Smooth muscle cell (in vitro differentiated cells): ENCODE measurements around the gene NDOR1. TPM values are rescaled to one million over a fixed set of nuclear protein-coding genes. Genes with fewer than 3 reads are reported as not detected.
A peak's percentile ranks its signal among the peaks of the same experiment; 100 is the strongest.

Experiments
- DNase-seq: peaks from one replicate; lab custom pipeline; 2025; ENCODE audit not compliant: unreplicated experiment; lab: John Stamatoyannopoulos, UW
- H2AFZ ChIP-seq: fragments of 200-600 bp; sonication (generic); 2 replicates; pipeline ENCODE4 v1.6.0; 2016; ENCODE audit warnings: antibody characterized with exemption, low read depth, mild to moderate bottlenecking
- H3F3A ChIP-seq: fragments of 200-600 bp; sonication (generic); 2 replicates; pipeline ENCODE4 v1.6.0; 2017; ENCODE audit warnings: antibody characterized with exemption, low read depth
- H3K27ac ChIP-seq: fragments of 200-600 bp; sonication (generic); 2 replicates; pipeline ENCODE4 v1.5.1; 2016; ENCODE audit warnings: low read depth, mild to moderate bottlenecking
- H3K27me3 ChIP-seq: fragments of 200-600 bp; sonication (generic); 2 replicates; pipeline ENCODE4 v1.6.1; 2016; ENCODE audit warnings: low read depth, mild to moderate bottlenecking
- H3K36me3 ChIP-seq: fragments of 200-600 bp; sonication (generic); 2 replicates; pipeline ENCODE4 v1.5.1; 2016; ENCODE audit warnings: low read depth
- H3K4me1 ChIP-seq: fragments of 200-600 bp; sonication (generic); 2 replicates; pipeline ENCODE4 v1.5.1; 2016; ENCODE audit warnings: low read depth
- H3K4me2 ChIP-seq: fragments of 200-600 bp; sonication (generic); 2 replicates; pipeline ENCODE4 v1.6.0; 2016; ENCODE audit warnings: mild to moderate bottlenecking
- H3K4me3 ChIP-seq: fragments of 200-600 bp; sonication (generic); 2 replicates; pipeline ENCODE4 v1.5.1; 2016; ENCODE audit warnings: mild to moderate bottlenecking
- H3K79me2 ChIP-seq: fragments of 200-600 bp; sonication (generic); 2 replicates; pipeline ENCODE4 v1.6.0; 2016; ENCODE audit warnings: low read depth, mild to moderate bottlenecking
- H3K9ac ChIP-seq: fragments of 200-600 bp; sonication (generic); 2 replicates; pipeline ENCODE4 v1.6.0; 2016; ENCODE audit warnings: low read depth
- H3K9me3 ChIP-seq: fragments of 200-600 bp; sonication (generic); replicated peaks from 2 replicates; pipeline ENCODE4 v1.5.1; 2016; ENCODE audit warnings: low read depth
- H4K20me1 ChIP-seq: fragments of 200-600 bp; sonication (generic); 2 replicates; pipeline ENCODE4 v1.6.0; 2016; ENCODE audit warnings: low read depth
- WGBS: methylation state at CpG from one replicate; pipeline ENCODE4 v1.1.7; 2016; ENCODE audit warnings: low lambda C conversion rate; 5-methylcytosine and 5-hydroxymethylcytosine counted together
- polyA plus RNA-seq: library from polyadenylated mRNA; unstranded; fragments of >200 nt; fragmentation: Nextera tagmentation; extraction: Ambion mirVana; gene quantifications from 2 replicates; pipeline ENCODE4 v1.2.1, GENCODE V29; 2016
- total RNA-seq: library from RNA; depleted of rRNA; stranded (reverse); fragments of >200 nt; gene quantifications from 2 replicates; pipeline ENCODE4 v1.2.3, GENCODE V29; 2014
- TF ChIP-seq, protein P1 (sequence below): fragments of 200-600 bp; sonication (generic); IDR thresholded peaks from 2 replicates; pipeline ENCODE4 v1.5.1; 2017; ENCODE audit warnings: borderline replicate concordance, mild to moderate bottlenecking, antibody characterized with exemption; ENCODE audit not compliant: insufficient read depth, poor library complexity, severe bottlenecking

Gene NDOR1
- total RNA-seq (3.2 and 6.5 TPM in 2 replicates), polyA plus RNA-seq (7.7 and 12.5 TPM in 2 replicates)

DNA sequence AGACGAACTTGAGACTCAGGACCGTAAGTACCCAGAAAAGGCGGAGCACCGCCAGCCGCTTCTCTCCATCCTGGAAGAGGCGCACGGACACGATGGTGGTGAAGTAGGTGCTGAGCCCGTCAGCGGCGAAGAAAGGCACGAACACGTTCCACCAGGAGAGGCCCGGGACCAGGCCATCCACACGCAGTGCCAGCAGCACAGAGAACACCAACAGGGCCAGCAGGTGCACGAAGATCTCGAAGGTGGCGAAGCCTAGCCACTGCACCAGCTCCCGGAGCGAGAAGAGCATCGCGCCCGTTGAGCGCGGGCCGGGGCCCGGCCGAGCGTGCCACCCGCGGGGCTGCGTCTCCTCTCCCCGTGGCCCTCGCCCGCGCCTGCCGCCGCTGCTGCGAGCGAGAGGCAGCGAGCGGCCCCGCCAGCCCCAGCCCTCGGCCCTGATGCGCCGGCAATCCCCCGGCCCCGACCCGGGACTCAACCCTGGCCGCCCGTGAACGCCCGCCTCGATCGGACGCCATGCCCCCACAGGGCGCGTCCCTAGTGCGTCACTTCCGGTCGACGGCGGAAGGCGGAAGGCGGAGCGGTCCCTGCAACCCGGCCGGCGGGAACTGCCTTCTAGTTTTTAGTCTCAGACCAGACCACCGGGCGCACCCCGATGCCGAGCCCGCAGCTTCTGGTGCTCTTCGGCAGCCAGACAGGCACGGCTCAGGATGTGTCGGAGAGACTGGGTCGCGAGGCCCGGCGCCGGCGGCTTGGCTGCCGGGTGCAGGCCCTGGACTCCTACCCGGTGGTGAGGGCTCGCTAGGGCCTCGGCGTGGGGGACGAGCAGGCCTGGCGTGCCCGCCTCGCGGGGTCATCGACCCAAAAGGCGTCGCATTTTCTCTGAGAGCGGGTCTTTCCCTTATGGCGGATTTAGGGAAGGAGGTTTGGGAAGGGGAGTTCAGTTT is at the start of gene NDOR1, which contains the start of gene TMEM203:
TSS of gene NDOR1 (plus strand) at position 575 of the 944 bp plus-strand sequence. CDS start at position 653, 78 bp downstream.
TSS of gene TMEM203 (minus strand) at position 523 of the 944 bp plus-strand sequence. CDS start at position 289, 234 bp downstream.
- Histone ChIP-seq H3K4me2 (peak within 1 kb of the TSS; percentile 98), H3K4me3 (peak within 1 kb of the TSS; percentile 98), H3K9me3 (no peaks in the 10 kb centered on the region), H3K4me1 (peaks cover 23% of the 10 kb centered on the region), H4K20me1 (no peaks in the 10 kb centered on the region), H3K36me3 (no peaks in the 10 kb centered on the region), H2AFZ (peak within 1 kb of the TSS; percentile 75), H3K27me3 (no peaks in the 10 kb centered on the region), H3K79me2 (peaks cover 46% of the 10 kb centered on the region), H3K9ac (peak within 1 kb of the TSS; percentile 94), H3F3A (no peaks in the 10 kb centered on the region), H3K27ac (peak within 1 kb of the TSS; percentile 66)
- TF ChIP-seq, protein P1, sequence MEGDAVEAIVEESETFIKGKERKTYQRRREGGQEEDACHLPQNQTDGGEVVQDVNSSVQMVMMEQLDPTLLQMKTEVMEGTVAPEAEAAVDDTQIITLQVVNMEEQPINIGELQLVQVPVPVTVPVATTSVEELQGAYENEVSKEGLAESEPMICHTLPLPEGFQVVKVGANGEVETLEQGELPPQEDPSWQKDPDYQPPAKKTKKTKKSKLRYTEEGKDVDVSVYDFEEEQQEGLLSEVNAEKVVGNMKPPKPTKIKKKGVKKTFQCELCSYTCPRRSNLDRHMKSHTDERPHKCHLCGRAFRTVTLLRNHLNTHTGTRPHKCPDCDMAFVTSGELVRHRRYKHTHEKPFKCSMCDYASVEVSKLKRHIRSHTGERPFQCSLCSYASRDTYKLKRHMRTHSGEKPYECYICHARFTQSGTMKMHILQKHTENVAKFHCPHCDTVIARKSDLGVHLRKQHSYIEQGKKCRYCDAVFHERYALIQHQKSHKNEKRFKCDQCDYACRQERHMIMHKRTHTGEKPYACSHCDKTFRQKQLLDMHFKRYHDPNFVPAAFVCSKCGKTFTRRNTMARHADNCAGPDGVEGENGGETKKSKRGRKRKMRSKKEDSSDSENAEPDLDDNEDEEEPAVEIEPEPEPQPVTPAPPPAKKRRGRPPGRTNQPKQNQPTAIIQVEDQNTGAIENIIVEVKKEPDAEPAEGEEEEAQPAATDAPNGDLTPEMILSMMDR = no peak
- peak; percentile 76 for DNase-seq
- WGBS = under 1% methylated on average over 96 of the region's 98 CpGs

DNA sequence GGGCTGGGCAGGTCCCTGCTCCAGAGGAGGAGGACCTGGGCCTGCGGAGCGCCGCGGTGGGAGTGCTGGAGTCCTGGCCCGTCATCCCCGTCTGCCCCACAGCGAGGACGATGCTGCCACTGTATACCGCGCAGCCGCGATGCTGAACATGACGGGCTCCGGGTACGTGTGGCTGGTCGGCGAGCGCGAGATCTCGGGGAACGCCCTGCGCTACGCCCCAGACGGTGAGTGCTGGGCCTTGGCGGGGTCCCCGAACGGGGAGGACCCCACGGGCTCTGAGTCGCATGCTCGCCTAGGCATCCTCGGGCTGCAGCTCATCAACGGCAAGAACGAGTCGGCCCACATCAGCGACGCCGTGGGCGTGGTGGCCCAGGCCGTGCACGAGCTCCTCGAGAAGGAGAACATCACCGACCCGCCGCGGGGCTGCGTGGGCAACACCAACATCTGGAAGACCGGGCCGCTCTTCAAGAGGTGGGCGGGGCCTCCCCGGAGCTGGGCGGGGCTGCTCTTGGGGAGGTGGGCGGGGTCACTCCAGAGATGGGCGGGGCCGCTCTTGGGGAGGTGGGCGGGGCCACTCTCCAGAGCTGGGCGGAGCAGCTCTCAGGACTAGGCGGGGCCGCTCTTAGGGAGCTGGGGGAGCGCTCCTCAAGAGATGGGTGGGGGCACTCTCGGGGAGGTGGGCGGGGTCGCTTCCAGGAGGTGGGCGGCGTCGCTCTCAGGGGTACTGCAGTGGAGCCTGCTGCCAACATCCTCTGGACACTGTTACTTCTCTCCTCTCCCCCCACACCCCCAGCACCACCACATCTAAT is 48.7 kb upstream of the NDOR1 start:
- Histone ChIP-seq H3K27ac (no peak overlapping the region), H3K9me3 (no peaks in the 10 kb centered on the region), H3K4me1 (no peaks in the 10 kb centered on the region), H3K4me3 (peak overlapping the region; percentile 5), H3K27me3 (peaks cover 64% of the 10 kb centered on the region), H3F3A (no peaks in the 10 kb centered on the region), H3K4me2 (peak overlapping the region; percentile 75), H4K20me1 (no peaks in the 10 kb centered on the region), H3K9ac (no peak overlapping the region), H3K36me3 (no peaks in the 10 kb centered on the region), H2AFZ (no peak overlapping the region), H3K79me2 (no peaks in the 10 kb centered on the region)
- WGBS = 34% methylated on average over 44 of the region's 65 CpGs
- DNase-seq = no peak
- TF ChIP-seq, protein P1 = no peak

DNA sequence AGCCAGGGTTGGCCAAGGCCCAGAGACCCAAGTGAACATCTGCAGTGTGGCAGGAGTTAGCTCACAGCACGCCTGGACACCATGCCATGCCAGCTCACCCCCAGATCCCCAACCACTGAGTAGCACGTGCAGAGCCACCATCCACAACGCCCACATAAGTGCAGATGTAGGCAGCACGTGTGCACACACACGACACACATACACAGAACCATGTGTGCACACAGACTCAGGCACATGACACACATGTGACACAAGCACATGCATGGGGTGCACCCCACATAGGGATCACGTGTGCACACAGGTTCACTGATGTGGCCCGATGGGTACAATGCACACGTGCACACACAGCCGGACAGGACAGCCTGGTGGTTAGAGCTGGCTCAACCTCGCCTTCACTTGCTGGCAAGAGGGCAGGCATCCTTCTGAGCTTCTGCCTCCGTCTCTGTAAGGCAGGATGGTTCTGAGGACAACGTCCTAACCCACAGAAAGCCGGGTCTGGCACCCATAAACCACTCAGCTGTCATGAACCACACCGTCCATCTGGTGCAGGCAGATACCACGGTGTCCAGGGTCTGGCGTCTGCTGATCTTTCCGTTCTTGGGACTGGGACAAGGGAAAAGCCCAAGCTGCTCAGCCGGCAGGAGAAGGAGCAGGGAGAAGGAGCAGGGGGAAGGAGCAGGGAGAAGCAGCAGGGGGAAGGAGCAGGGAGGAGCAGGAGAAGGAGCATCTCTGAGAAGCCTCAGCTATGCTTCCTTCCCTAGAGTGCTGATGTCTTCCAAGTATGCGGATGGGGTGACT is 47.7 kb upstream of the NDOR1 start:
- Histone ChIP-seq H3K27me3 (peaks cover 74% of the 10 kb centered on the region), H3K9me3 (no peaks in the 10 kb centered on the region), H3F3A (no peaks in the 10 kb centered on the region), H2AFZ (no peak overlapping the region), H3K4me1 (no peaks in the 10 kb centered on the region), H3K4me3 (no peak overlapping the region), H3K4me2 (no peak overlapping the region), H3K36me3 (no peaks in the 10 kb centered on the region), H3K27ac (no peak overlapping the region), H3K79me2 (no peaks in the 10 kb centered on the region), H3K9ac (no peak overlapping the region), H4K20me1 (no peaks in the 10 kb centered on the region)
- DNase-seq = no peak
- TF ChIP-seq, protein P1 = no peak
- WGBS = 78% methylated on average over 19 of the region's 19 CpGs
